ENCODE measurements around the gene PRDM16. TPM values are rescaled to one million over a fixed set of nuclear protein-coding genes. Genes with fewer than 3 reads are reported as not detected.

Gene PRDM16
- total and polyA plus RNA-seq, 2 of the 8 experiments (the other 6 are each of a cell fraction or from before 2014, with no cell fraction given): 0.39 to 0.43 TPM

- no peak for TF ChIP-seq CHD7 (IDR thresholded peaks at IDR 0.05; ENCODE audit: insufficient replicate concordance, low read length)
- no peak for TF ChIP-seq SIRT6 (IDR thresholded peaks at IDR 0.05; ENCODE audit: low read length)
- TF ChIP-seq RFX5 (IDR thresholded peaks at IDR 0.05; ENCODE audit: borderline replicate concordance, low read depth, low read length): no peak
- TF ChIP-seq TAF7 (optimal IDR thresholded peaks at IDR 0.05; ENCODE audit: borderline replicate concordance, low read depth, low read length): no peak
- TF ChIP-seq USF2 (IDR thresholded peaks at IDR 0.05; ENCODE audit: low read length): no peak
- TF ChIP-seq POLR2AphosphoS5 (IDR thresholded peaks at IDR 0.05; ENCODE audit: low read depth, low read length): no peak
- TF ChIP-seq CHD2 (IDR thresholded peaks at IDR 0.05; ENCODE audit: low read length): no peak
- TF ChIP-seq TBP (IDR thresholded peaks at IDR 0.05; ENCODE audit: low read depth, low read length): no peak
- TF ChIP-seq SP4 (IDR thresholded peaks at IDR 0.05; ENCODE audit: low read length): no peak
- no peak for TF ChIP-seq TAF1 (IDR thresholded peaks at IDR 0.05; ENCODE audit: low read depth, low read length)
These were observed 329.6 kb downstream of the PRDM16 start (continued) for GRCh38 chr1:3398396-3399140.

All from H1 (cell line).